ENCODE data around the gene TMEM201. TPM values are rescaled to one million over a fixed set of nuclear protein-coding genes. Genes with fewer than 3 reads are reported as not detected.

Gene TMEM201
- polyA plus RNA-seq, 2 of the 4 experiments (the other 2 are of a cell fraction) = 1.9 to 8.7 TPM

- no peak overlapping the region for H3K4me2 ChIP-seq
- TF ChIP-seq FOSB (CRISPR knock-in tag; IDR thresholded peaks at IDR 0.05) = no peak
- TF ChIP-seq JUNB (IDR thresholded peaks at IDR 0.05) = no peak
- no peak for TF ChIP-seq ZSCAN20 (CRISPR knock-in tag; IDR thresholded peaks at IDR 0.05)
- no peak for TF ChIP-seq CHD2 (IDR thresholded peaks at IDR 0.05; ENCODE audit: low read length, partially characterized antibody)
- no peak for TF ChIP-seq CBX2 (IDR thresholded peaks at IDR 0.05; ENCODE audit: borderline replicate concordance, low read depth)
- ChIA-PET POLR2A (no interaction called here), CTCF (no interaction called here)
- WGBS (ENCODE audit: missing lambda C conversion rate) = 0% methylated on average over 1 of the region's 1 CpG
- no peaks in the 10 kb centered on the region for H3K9me3 ChIP-seq
- DNase-seq (ENCODE audit: low read depth in 1 of 2, low spot score in 1 of 2) = no peak
- no peak for ATAC-seq
- FAIRE-seq = no peak
- H3K27ac ChIP-seq = no peak overlapping the region
- H3K4me3 ChIP-seq = no peak overlapping the region
- peaks cover 9% of the 10 kb centered on the region; the same call in 1 of the 3 replicates for H3K4me1 ChIP-seq
Observed at GRCh38 chr1:9551984-9552383, 36.7 kb upstream of the TMEM201 start.

GRCh38 chr1:9553736-9554144, 35.0 kb upstream of the TMEM201 start:
- ATAC-seq = no peak
- no peak for TF ChIP-seq ESRRA (IDR thresholded peaks at IDR 0.05; ENCODE audit: borderline replicate concordance, low read length)
- no peak for TF ChIP-seq BCL3 (IDR thresholded peaks at IDR 0.05)
- TF ChIP-seq POLR2A (IDR thresholded peaks at IDR 0.05; ENCODE audit: low read length) = no peak
- no peak for TF ChIP-seq NPAS2 (CRISPR knock-in tag; IDR thresholded peaks at IDR 0.05; ENCODE audit: borderline replicate concordance)
- no peak for TF ChIP-seq CTCF (IDR thresholded peaks at IDR 0.05)
- TF ChIP-seq TP53 (CRISPR knock-in tag; IDR thresholded peaks at IDR 0.05) = no peak
- no peak for DNase-seq (ENCODE audit: low read depth in 1 of 2, low spot score in 1 of 2)
- POLR2A ChIA-PET = no interaction called here
- WGBS (ENCODE audit: missing lambda C conversion rate) = 80% methylated on average over 4 of the region's 4 CpGs
- H3K27ac ChIP-seq = no peak overlapping the region
- no peak overlapping the region for H3K4me3 ChIP-seq
- H3K4me2 ChIP-seq = no peak overlapping the region
- no peak for FAIRE-seq
- CTCF ChIA-PET = interaction anchor here (0.6 to 1.8 kb wide), 4 partner anchors 8 to 58 kb away, joined by 3 to 6 read pairs (median 4); no protein-coding TSS in a partner anchor
- H3K9me3 ChIP-seq = no peaks in the 10 kb centered on the region
- H3K4me1 ChIP-seq = peaks cover 9% of the 10 kb centered on the region; the same call in 1 of the 3 replicates

GRCh38 chr1:9555942-9556341, 32.8 kb upstream of the TMEM201 start:
- ATAC-seq = no peak
- CTCF ChIA-PET = no interaction called here
- DNase-seq (ENCODE audit: low read depth in 1 of 2, low spot score in 1 of 2) = no peak
- H3K4me1 ChIP-seq = peaks cover 11% of the 10 kb centered on the region; the same call in 2 of the 3 replicates
- H3K27ac ChIP-seq = no peak overlapping the region
- 99% methylated on average over 4 of the region's 4 CpGs for WGBS (ENCODE audit: missing lambda C conversion rate)
- H3K4me3 ChIP-seq = no peak overlapping the region
- no peak overlapping the region for H3K4me2 ChIP-seq
- POLR2A ChIA-PET = no interaction called here
- no peak for TF ChIP-seq RAD21 (conservative IDR thresholded peaks at IDR 0.05 in 1 of 2, IDR thresholded peaks at IDR 0.05 in 1 of 2)
- no peak for TF ChIP-seq FOSL2 (IDR thresholded peaks at IDR 0.05)
- TF ChIP-seq FOSL2 (CRISPR knock-in tag; IDR thresholded peaks at IDR 0.05) = no peak
- no peak for TF ChIP-seq HDAC2 (IDR thresholded peaks at IDR 0.05)
- no peak for TF ChIP-seq SMC3 (IDR thresholded peaks at IDR 0.05)
- no peak for TF ChIP-seq RFX5 (IDR thresholded peaks at IDR 0.05)
- no peak for TF ChIP-seq NR3C1 (IDR thresholded peaks at IDR 0.05)
- TF ChIP-seq ELK1 (IDR thresholded peaks at IDR 0.05; ENCODE audit: low read depth, low read length) = no peak
- no peak for TF ChIP-seq TFCP2L1 (CRISPR knock-in tag; IDR thresholded peaks at IDR 0.05)
- FAIRE-seq = no peak
- no peaks in the 10 kb centered on the region for H3K9me3 ChIP-seq

Data from A549 (cell line).